HL-60 (cell line): Measurements from ENCODE around the gene DNAJC4.

Source experiments
- DNase-seq, 2 experiments: peaks; one replicate each; pipeline ENCODE4 v3.0.0-alpha.2; 2010 to 2020; ENCODE audit warnings: low read depth in 1 of 2, low spot score in 1 of 2
- H3K27ac ChIP-seq: fragments of 250-450 bp; sonication (Bioruptor Pico); replicated peaks from 2 replicates; pipeline ENCODE4 v1.5.1; 2020; ENCODE audit warnings: mild to moderate bottlenecking, moderate library complexity
- H3K27me3 ChIP-seq: fragments of 250-450 bp; sonication (Bioruptor Pico); 2 replicates; pipeline ENCODE4 v1.5.1; 2021; ENCODE audit warnings: mild to moderate bottlenecking, moderate library complexity; ENCODE audit not compliant: insufficient read depth, poor library complexity, severe bottlenecking
- H3K4me3 ChIP-seq: replicated peaks from 2 replicates; pipeline ENCODE4 v1.5.1; 2011; ENCODE audit warnings: mild to moderate bottlenecking, control low read depth, low read length; ENCODE audit not compliant: insufficient read depth
- CTCF ChIP-seq: IDR thresholded peaks from one replicate; pipeline ENCODE4 v1.5.1; 2011; ENCODE audit warnings: low read length, control low read depth, inconsistent platforms; ENCODE audit not compliant: insufficient read depth
- GABPA ChIP-seq: IDR thresholded peaks from 2 replicates; pipeline ENCODE4 v1.6.1; 2012; ENCODE audit warnings: low read depth
- POLR2AphosphoS5 ChIP-seq: IDR thresholded peaks from 2 replicates; pipeline ENCODE4 v1.6.1; 2012; ENCODE audit warnings: low read depth
- REST ChIP-seq: IDR thresholded peaks from 2 replicates; pipeline ENCODE4 v1.6.1; 2012; ENCODE audit warnings: low read depth; ENCODE audit not compliant: insufficient replicate concordance
- SPI1 ChIP-seq: IDR thresholded peaks from 2 replicates; pipeline ENCODE4 v1.6.1; 2012; ENCODE audit warnings: low read depth, mild to moderate bottlenecking, borderline replicate concordance

DNAJC4 gene

GRCh38 chr11:64208796-64209562 lies 21.4 kb upstream of the DNAJC4 start:
- peak overlapping the region; percentile 89 for H3K27ac ChIP-seq
- no peak for TF ChIP-seq REST
- no peak for TF ChIP-seq POLR2AphosphoS5
- TF ChIP-seq GABPA = no peak
- no peak for TF ChIP-seq CTCF
- TF ChIP-seq SPI1 = no peak
- no peaks in the 10 kb centered on the region for H3K27me3 ChIP-seq
- no peak for DNase-seq
- H3K4me3 ChIP-seq = no peak overlapping the region

GRCh38 chr11:64209563-64209843 lies 20.8 kb upstream of the DNAJC4 start:
- no peak for TF ChIP-seq GABPA
- TF ChIP-seq REST = no peak
- no peak for TF ChIP-seq POLR2AphosphoS5
- no peak for TF ChIP-seq CTCF
- no peak for TF ChIP-seq SPI1
- H3K4me3 ChIP-seq = no peak overlapping the region
- DNase-seq = no peak

GRCh38 chr11:64210301-64211020 lies 19.9 kb upstream of the DNAJC4 start:
- no peak overlapping the region for H3K27ac ChIP-seq
- TF ChIP-seq GABPA (no peak), REST (no peak), CTCF (no peak), SPI1 (no peak), POLR2AphosphoS5 (no peak)
- H3K4me3 ChIP-seq = no peak overlapping the region
- H3K27me3 ChIP-seq = no peaks in the 10 kb centered on the region
- DNase-seq = no peak

More at GRCh38 chr11:64209563-64209843, 20.8 kb upstream of the DNAJC4 start:
- H3K27ac ChIP-seq = no peak overlapping the region
- no peaks in the 10 kb centered on the region for H3K27me3 ChIP-seq
